Fibroblast of gingiva (primary cell): ENCODE data around the gene RNF112.
A peak's percentile ranks its signal among the peaks of the same experiment; 100 is the strongest.

Experiments used
- DNase-seq: peaks from one replicate; pipeline ENCODE4 v3.0.0-alpha.2; 2011; ENCODE audit warnings: low read depth

RNF112 gene

GRCh38 chr17:19388791-19389785 lies 21.9 kb upstream of the RNF112 start:
- no peak for DNase-seq

GRCh38 chr17:19390951-19391350 lies 20.1 kb upstream of the RNF112 start:
- DNase-seq = no peak

GRCh38 chr17:19391432-19391831 lies 19.6 kb upstream of the RNF112 start:
- no peak for DNase-seq

- DNase-seq = no peak
Observed at GRCh38 chr17:19392303-19392702, 18.7 kb upstream of the RNF112 start.

- no peak for DNase-seq
Observed at GRCh38 chr17:19397556-19398041, 13.4 kb upstream of the RNF112 start.

- peak; percentile 42 for DNase-seq
Observed at GRCh38 chr17:19398301-19399181, 12.5 kb upstream of the RNF112 start.

- no peak for DNase-seq
Observed at GRCh38 chr17:19399750-19400450, 11.1 kb upstream of the RNF112 start.

- DNase-seq = no peak
Observed at GRCh38 chr17:19401321-19402010, 9.6 kb upstream of the RNF112 start.

- no peak for DNase-seq
Observed at GRCh38 chr17:19402171-19402570, 8.9 kb upstream of the RNF112 start.

- no peak for DNase-seq
Observed at GRCh38 chr17:19403021-19403420, 8.0 kb upstream of the RNF112 start.

GRCh38 chr17:19404264-19404663 lies 6.8 kb upstream of the RNF112 start:
- no peak for DNase-seq

- DNase-seq = no peak
Observed at GRCh38 chr17:19405114-19405513, 5.9 kb upstream of the RNF112 start.

- DNase-seq = no peak
Observed at GRCh38 chr17:19407601-19408345, 3.3 kb upstream of the RNF112 start.

- no peak for DNase-seq
Observed at GRCh38 chr17:19408346-19408710, 2.7 kb upstream of the RNF112 start.

GRCh38 chr17:19409066-19409465 lies 2.0 kb upstream of the RNF112 start:
- no peak for DNase-seq

GRCh38 chr17:19409509-19409908 lies 1.5 kb upstream of the RNF112 start:
- DNase-seq = no peak

GRCh38 chr17:19410091-19410490 lies 941 bp upstream of the RNF112 start:
- DNase-seq = no peak

- no peak for DNase-seq
Observed at GRCh38 chr17:19411631-19412030, 599 bp downstream of the RNF112 start.

GRCh38 chr17:19412510-19412909 lies 1.5 kb downstream of the RNF112 start:
- no peak for DNase-seq

GRCh38 chr17:19412984-19413383 lies 2.0 kb downstream of the RNF112 start:
- no peak for DNase-seq

GRCh38 chr17:19413761-19414160 lies 2.7 kb downstream of the RNF112 start:
- DNase-seq = no peak
